GM19468 (cell line): ENCODE data around the gene NPB.

Source experiments
- ATAC-seq: cut with Tn5 transposase; IDR thresholded peaks from one replicate; pipeline ENCODE4 v1.9.1; 2021; ENCODE audit warnings: mild to moderate bottlenecking, moderate library complexity, moderate number of reproducible peaks; ENCODE audit not compliant: unreplicated experiment; ENCODE audit errors: extremely low read depth

Gene NPB

GRCh38 chr17:81934850-81935708, 33.0 kb downstream of the NPB start:
- ATAC-seq, result no peak

- no peak for ATAC-seq
Observed at GRCh38 chr17:81935709-81936084, 33.7 kb downstream of the NPB start.

- ATAC-seq, result no peak
Observed at GRCh38 chr17:81939218-81939617, 37.2 kb downstream of the NPB start.

GRCh38 chr17:81939881-81940385, 37.9 kb downstream of the NPB start:
- no peak for ATAC-seq

- no peak for ATAC-seq
Observed at GRCh38 chr17:81940538-81941483, 38.8 kb downstream of the NPB start.

- ATAC-seq, result no peak
Observed at GRCh38 chr17:81941484-81942166, 39.6 kb downstream of the NPB start.

- no peak for ATAC-seq
Observed at GRCh38 chr17:81942167-81942553, 40.1 kb downstream of the NPB start.

GRCh38 chr17:81944858-81945257, 42.8 kb downstream of the NPB start:
- no peak for ATAC-seq

GRCh38 chr17:81947189-81947588, 45.2 kb downstream of the NPB start, which contains the start of gene MYADML2:
Gene MYADML2 (minus strand): TSS chr17:81947233. CDS start chr17:81941741, 5,492 bp downstream.
- ATAC-seq, result no peak

GRCh38 chr17:81948635-81949378, 46.8 kb downstream of the NPB start:
- no peak for ATAC-seq

- ATAC-seq, result no peak
Observed at GRCh38 chr17:81950501-81950900, 48.5 kb downstream of the NPB start.

- ATAC-seq, result no peak
Observed at GRCh38 chr17:81951785-81952684, 50.0 kb downstream of the NPB start.
